Fibroblast of villous mesenchyme (primary cell): ENCODE results near the gene LSM2. TPM values are rescaled to one million over a fixed set of nuclear protein-coding genes. Genes with fewer than 3 reads are reported as not detected.
A peak's percentile ranks its signal among the peaks of the same experiment; 100 is the strongest.
"Not testable (repeated sequence)": the region's sequence is repeated elsewhere in the genome, so short reads cannot be mapped to it uniquely, and the experiment has no call there.

Experiments used
- DNase-seq: peaks from one replicate; pipeline ENCODE4 v3.0.0-alpha.2; 2010; ENCODE audit warnings: low read depth
- H3K4me3 ChIP-seq: 2 replicates; pipeline ENCODE4 v1.5.1; 2011; ENCODE audit warnings: low read depth, mild to moderate bottlenecking, low read length
- total RNA-seq: library from RNA; depleted of rRNA; stranded (reverse); fragments of >200 nt; gene quantifications from 2 replicates; pipeline ENCODE4 v1.2.3, GENCODE V29; 2012
- TF ChIP-seq, protein P1 (sequence below): IDR thresholded peaks from 2 replicates; pipeline ENCODE4 v1.5.1; 2012; ENCODE audit warnings: low read depth, mild to moderate bottlenecking, low read length; ENCODE audit not compliant: insufficient read depth

LSM2 gene
- total RNA-seq, 1 donor: 23.7 TPM

DNA sequence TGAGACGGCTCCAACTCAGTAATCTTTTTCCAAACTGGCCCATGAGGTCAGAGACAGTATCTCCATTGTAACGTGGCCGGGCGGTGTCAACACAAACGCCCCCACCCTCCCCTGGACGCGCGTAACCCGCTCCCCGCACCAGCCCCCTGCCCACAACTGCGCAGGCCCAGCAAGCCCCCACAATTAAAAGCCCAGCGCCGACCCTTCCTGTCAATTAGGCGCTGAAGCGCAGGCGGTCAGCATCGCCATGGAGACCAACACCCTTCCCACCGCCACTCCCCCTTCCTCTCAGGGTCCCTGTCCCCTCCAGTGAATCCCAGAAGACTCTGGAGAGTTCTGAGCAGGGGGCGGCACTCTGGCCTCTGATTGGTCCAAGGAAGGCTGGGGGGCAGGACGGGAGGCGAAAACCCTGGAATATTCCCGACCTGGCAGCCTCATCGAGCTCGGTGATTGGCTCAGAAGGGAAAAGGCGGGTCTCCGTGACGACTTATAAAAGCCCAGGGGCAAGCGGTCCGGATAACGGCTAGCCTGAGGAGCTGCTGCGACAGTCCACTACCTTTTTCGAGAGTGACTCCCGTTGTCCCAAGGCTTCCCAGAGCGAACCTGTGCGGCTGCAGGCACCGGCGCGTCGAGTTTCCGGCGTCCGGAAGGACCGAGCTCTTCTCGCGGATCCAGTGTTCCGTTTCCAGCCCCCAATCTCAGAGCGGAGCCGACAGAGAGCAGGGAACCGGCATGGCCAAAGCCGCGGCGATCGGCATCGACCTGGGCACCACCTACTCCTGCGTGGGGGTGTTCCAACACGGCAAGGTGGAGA is 8.5 kb upstream of the LSM2 start, which contains the start of the genes HSPA1A and HSPA1L:
Gene HSPA1A (plus strand): TSS at position 519 of the 814 bp plus-strand sequence. CDS start 214 bp downstream, at position 733.
Gene HSPA1L (minus strand): TSS at position 259 of the 814 bp plus-strand sequence. CDS start 3,311 bp downstream, outside the sequence.
- TF ChIP-seq, protein P1, sequence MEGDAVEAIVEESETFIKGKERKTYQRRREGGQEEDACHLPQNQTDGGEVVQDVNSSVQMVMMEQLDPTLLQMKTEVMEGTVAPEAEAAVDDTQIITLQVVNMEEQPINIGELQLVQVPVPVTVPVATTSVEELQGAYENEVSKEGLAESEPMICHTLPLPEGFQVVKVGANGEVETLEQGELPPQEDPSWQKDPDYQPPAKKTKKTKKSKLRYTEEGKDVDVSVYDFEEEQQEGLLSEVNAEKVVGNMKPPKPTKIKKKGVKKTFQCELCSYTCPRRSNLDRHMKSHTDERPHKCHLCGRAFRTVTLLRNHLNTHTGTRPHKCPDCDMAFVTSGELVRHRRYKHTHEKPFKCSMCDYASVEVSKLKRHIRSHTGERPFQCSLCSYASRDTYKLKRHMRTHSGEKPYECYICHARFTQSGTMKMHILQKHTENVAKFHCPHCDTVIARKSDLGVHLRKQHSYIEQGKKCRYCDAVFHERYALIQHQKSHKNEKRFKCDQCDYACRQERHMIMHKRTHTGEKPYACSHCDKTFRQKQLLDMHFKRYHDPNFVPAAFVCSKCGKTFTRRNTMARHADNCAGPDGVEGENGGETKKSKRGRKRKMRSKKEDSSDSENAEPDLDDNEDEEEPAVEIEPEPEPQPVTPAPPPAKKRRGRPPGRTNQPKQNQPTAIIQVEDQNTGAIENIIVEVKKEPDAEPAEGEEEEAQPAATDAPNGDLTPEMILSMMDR: no peak
- H3K4me3 ChIP-seq: peak within 1 kb of the TSS; percentile 76
- DNase-seq: peak; percentile 97

DNA sequence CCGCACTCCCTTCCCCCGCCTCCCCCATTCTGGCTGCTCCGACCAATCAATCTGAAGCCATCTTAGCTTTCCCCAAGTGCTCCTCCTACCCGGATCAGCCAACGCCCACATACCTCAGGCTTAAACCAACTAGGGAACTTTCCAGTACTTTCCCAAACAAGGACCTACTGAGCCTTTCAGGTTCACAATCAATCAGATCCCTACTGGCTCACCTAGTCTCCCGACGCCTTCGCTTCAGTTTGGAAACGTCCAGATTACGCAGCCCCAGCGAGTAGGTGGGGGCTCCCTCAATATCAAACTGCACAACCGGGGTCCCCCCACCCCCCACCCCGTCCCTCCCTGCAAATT is 7.9 kb upstream of the LSM2 start:
- peak; percentile 99 for DNase-seq
- TF ChIP-seq, protein P1: no peak
- H3K4me3 ChIP-seq: peak overlapping the region; percentile 76

DNA sequence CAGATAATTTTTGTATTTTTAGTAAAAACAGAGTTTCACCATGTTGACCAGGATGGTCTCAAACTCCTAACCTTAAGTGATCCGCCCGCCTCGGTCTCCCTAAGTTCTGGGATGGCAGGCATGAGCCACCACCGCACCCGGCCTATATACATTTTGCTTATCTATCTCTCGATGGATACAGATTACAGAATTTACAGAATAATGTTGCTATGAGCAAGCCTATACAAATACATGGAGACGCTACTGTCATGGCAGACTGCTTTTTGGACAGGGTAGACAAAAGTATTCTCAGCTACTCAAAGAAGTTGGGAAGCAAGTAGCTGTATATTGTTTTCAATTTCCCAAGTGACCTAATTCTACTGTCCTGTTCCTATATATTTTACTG is 6.7 kb upstream of the LSM2 start:
- DNase-seq: no peak
- TF ChIP-seq, protein P1: no peak
- H3K4me3 ChIP-seq: peak overlapping the region; percentile 21

DNA sequence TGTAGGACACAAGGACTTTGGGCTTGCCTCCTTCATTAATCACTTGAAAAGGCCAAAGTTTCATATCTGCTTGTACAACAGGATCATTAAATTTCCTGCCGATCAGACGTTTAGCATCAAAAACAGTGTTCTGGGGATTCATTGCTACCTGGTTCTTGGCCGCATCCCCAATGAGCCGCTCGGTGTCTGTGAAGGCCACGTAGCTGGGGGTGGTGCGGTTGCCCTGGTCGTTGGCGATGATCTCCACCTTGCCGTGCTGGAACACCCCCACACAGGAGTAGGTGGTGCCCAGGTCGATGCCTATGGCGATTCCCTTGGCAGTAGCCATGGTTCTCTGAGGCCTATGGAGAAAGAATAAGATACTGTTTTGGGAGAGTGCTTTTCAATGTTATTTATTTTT is 4.9 kb upstream of the LSM2 start:
- no peak for DNase-seq
- TF ChIP-seq, protein P1: no peak

DNA sequence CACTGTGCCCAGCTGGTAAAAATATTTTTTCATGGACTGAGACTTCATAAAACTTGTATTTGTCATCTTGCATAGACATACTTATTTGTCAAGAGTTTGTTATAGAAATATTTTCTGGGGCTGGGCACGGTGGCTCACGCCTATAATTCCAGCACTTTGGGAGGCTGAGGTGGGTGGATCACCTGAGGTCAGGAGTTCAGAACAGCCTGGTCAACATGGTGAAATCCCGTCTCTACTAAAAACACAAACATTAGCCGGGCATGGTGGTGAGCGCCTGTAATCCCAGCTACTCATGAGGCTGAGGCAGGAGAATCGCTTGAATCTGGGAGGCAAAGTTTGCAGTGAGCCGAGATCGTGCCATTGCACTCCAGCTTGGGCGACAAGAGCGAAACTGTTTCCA is 1.8 kb upstream of the LSM2 start:
- DNase-seq, H3K4me3 ChIP-seq: not testable (repeated sequence)

More for the DNA sequence above, 4.9 kb upstream of the LSM2 start:
- no peak overlapping the region for H3K4me3 ChIP-seq

DNA sequence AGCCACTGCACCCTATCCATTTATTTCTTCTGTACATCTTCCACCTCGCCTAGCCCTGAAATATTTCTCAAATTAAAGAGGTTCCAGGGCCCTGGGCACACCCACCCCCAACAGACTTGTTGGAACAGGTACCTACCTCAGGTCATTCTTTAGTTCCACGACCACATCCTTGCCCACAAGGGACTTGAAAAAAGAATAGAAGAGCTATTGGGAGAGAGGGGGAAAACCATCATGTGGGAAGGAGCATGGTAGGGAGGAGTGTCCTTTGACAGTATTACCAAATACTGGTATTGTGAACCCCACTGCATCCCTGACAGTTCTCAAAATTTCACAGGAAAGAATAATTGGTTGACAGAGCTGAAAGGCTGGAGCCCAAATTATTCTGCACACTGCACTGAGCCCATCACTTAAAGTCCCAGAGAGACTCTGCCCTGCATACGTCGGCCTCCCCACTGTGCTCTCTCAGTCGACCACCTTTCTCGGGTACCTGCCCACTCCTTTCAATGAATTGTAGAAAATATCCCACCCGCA is 762 bp downstream of the LSM2 start:
- peak overlapping the region; percentile 84 for H3K4me3 ChIP-seq
- DNase-seq: no peak
- TF ChIP-seq, protein P1: no peak

DNA sequence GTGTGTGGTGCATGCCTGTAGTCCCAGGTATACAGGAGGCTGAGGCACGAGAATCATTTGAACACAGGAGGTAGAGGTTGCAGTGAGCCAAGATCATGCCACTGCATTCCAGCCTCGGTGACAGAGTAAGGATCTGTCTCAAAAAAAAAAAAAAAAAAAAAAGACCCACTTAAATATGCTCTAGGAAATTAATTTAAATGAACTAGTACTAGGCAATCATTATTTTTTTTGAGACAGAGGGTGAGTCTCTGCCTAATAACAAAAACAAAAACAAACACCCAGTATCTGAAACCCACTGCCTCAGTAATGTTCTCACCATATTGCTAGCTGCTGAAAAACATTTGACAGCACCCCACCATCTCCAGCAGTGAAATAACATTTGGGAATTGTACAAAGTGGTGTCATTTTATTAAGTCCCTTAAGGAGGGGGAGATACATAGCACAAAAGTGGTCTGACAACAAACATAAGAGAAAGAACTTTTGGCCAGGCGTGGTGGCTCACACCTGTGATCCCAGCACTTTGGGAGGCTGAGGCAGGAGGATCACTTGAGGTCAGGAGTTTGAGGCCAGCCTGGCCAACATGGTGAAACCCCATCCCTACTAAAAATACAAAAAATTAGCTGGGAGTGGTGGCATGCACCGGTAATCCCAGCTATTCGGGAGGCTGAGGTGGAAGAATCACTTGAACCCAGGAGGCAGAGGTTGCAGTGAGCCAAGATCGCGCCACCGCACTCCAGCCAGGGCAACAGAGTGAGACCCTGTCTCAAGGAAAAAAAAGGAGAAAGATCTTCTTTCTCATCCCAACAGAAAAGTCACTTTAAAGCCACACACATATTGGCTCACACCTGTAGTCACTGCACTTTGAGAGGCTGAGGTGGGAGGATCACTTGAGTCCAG is 5.5 kb downstream of the LSM2 start:
- H3K4me3 ChIP-seq: not testable (repeated sequence)

More for the DNA sequence above, 5.5 kb downstream of the LSM2 start:
- not testable (repeated sequence) for DNase-seq
